HG02623 (cell line): ENCODE results near the gene ERC1.
"Not testable (repeated sequence)": the region's sequence is repeated elsewhere in the genome, so short reads cannot be mapped to it uniquely, and the experiment has no call there.

Source experiments
- ATAC-seq: cut with Tn5 transposase; IDR thresholded peaks from one replicate; pipeline ENCODE4 v1.9.1; 2021; ENCODE audit warnings: moderate library complexity; ENCODE audit not compliant: unreplicated experiment

ERC1 gene

DNA sequence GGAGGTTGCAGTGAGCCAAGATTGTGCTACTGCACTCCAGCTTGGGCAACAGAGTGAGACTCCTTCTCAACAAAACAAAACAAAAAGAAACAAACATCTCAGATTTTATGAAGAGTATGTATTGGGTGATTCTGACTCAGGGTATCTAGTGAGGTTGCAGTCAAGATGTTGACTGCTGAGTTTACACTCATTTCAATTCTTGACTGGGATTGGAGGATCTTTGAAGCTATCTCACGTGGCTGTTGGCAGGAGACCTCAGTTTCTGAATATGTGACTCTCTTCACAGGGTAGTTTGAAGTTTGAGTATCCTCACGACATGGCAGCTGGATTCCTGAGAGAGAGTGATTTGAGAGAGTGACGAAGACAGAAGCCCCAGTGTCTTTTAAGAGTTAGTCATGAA lies 29.4 kb downstream of the ERC1 start:
- no peak for ATAC-seq

DNA sequence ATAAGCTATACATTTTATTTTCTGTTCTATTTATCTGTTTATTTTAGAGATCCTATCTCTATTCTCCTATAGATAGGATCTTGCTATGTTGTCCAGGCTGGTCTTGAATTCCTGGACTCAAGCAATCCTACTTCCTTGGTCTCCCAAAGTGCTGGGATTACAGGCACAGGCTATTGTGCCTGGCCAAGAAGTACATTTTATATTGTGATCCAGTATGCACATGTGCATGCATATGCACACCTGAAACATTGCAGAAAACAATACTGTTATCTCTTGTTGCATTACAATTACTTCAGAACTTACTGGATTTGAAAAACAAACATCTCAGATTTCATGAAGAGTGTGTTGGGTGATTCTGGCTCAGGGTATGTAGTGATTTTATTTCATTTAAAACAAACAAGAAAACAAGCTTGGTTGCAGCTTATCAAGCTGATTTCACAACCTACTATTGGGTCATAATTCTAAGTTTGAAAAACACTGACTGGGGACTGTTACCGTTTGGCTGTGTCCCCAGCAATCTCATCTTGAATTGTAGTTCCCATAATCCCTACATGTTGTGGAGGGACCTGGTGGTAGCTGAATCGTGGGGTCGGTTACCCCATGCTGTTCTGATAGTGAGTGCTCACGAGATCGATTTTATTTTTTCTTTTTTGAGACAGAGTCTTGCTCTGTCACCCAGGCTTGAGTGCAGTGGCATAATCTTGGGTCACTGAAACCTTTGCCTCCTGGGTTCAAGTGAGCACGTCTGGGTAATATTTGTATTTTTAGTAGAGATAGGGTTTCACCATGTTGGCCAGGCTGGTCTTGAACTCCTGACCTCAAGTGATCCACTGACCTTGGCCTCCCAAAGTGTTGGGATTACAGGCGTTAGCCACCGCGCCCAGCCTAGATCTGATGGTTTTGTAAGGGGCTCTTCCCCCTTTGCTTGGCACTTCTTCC lies 31.3 kb downstream of the ERC1 start:
- ATAC-seq, result no peak

DNA sequence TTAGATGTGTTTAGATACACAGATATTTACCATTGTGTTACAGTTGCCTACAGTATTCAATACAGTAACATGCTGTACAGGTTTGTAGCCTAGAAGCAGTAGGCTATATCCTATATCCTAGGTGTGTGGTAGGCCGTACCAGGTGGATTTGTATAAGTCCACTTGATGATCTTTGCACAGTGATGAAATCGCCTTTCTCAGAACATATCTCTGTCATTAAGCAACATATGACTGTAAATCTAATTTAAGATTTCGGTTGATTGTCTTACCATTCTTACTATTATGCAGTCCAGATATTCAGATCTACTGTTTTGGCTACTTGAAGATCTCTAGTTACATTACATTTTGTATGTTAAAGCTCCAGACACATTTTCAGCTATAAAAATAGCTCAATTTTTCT lies 39.8 kb downstream of the ERC1 start:
- ATAC-seq, result no peak

DNA sequence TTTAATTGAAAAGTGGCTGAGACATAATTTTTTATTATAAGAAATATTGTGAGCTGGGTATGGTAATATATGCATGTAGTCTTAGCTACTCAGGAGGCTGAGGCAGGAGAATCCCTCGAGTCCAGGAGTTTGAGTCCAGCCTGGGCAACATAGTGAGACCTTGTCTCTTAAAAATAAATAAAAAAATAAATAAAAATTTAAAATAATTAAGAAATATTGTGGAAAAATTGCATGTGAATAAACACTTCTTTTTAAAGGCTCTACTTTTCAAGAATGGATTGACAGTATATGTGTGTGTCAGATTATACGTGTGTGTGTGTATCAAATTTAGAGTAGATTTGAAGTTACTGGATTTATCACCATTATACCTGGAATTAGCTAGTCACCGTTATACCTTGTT lies 43.2 kb downstream of the ERC1 start:
- ATAC-seq, result no peak

DNA sequence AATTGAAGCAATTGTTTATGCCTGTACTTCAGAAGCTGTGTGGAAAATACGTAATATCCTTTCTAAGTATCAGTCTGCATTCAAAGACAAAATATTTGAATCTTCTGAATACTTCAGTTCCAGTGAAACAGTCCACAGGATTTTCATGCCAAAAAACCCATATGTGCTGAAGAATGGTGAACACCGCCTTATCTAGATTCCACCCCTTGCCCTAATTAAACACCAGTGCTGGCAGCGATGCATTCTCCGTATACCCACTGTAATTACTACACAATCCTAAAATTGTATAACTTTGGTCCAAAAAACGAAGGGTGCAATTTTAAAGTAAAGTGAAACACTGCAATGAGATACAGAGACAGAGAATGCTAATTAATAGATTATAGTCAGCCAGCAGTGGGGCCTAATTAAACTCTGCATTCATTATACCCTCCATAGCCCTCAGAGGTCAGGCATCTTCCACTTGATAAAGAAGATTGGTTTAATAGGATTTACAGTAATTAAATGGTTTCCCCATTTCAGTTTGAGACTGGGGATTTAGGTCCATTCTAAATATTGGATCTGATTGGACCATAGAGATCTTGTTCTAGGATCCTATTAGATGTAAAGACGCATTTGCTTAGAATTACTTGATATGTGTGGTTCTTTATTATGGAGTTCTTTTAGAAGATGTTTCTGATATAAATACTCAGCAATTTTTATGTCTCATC lies 43.9 kb downstream of the ERC1 start:
- ATAC-seq, result no peak

DNA sequence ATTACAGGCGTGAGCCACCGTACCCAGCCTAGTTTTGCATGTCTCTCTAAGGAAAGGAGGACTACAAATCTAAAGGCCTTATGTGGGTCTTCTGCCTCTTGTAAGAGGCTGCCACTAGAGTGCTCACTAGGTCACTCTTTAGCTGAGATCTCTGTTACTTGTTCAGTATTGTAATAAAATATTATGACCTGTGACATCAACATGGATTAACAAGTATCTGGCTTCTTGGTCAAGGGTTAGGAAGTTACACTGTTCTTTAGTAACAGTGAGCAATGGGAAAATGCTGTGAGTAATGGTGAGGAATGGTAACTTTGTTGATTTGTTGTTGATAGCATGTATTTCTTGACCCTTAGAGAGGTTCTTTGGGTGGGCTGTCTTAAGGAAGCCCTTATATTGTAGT lies 50.5 kb downstream of the ERC1 start:
- ATAC-seq, result no peak

DNA sequence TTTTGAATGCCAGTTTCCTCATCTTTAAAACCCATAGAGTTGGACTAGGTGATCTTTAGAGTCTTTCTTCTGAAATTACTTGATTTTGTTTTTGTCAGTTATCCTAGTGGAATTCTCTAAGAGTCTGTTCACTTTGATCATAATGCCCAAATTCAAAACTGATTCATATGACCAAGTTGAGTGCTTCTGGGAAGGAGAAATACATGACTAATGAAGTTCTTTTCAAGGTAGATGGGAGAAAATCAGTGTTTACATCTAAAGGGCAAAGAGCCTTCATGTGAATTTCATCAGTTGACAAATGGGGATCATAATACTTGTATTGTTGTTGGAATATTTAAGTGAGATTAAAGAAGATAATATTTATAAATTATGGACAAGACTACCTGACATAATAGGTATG lies 53.2 kb downstream of the ERC1 start:
- ATAC-seq, result no peak

DNA sequence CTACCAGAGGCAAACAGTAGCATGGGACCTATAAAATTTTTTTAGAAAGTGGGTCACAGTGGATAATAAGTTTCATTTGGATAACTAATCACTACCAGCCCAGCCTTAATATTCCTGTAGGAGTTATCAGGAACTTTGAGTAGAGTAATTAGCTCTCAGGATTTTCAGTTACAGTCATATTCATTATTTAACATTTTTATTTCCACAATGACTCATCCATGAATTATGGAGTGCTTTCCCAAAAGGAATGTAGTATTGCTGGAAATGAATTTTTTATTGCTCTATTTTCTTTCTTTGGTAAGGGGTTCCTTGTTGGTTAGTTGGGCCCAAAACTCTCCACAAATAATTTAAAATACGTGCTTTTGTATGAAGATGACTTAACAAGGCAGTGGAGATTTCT lies 53.7 kb downstream of the ERC1 start:
- no peak for ATAC-seq

DNA sequence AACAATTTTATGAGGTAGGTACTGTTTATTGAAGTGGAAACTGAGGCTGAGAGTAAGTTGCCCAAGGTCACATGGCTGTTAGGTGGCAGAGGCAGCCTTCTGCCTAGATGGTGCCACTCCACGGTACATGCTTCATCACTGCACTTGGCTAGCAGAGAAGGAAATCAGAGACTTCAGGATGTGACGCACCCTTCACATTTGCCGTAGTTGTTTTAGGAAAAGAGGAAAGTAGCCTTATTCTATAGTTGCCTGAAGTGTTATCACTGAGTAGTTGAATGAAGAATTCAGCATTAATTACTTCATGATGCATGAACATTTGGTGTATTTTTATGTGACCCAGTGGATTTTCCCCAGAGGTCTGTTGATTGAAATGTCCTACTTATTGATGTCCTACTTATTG lies 55.7 kb downstream of the ERC1 start:
- no peak for ATAC-seq

DNA sequence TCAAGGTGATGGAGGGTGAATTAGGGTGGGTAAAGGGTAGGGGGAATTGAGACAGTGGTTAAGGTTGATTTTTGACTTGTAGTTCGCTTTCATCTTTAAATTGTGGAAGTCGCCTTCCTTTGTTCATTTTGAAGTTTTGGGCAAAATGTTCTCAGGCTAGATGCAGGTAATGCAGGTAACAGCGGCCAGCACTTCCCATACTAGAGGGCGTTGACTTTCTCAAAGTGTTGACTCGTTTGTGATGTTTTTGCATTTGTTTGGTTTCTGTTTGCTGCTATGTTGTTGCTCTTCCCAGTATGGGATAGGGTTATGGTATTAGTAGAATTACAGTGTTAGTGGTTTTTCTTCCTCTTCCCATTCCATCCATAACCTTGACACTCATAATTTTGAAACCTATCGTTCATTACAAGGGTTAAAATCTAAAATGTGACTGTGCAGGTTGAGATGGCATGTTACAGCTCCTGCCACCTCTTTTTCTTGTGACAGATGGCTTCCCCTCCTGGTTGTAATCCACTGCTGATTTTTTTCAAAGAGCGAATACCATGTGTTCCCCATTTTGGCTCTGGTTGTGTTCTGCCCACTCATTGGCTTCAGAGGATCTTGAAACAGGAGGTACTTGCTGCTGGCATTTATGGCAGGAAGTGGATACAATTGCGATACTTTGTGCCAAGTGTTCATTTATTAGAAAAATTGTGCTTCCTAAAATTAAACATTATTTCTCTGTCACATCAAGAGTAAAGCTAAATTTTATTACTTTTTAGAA lies 57.1 kb downstream of the ERC1 start:
- ATAC-seq, result no peak

DNA sequence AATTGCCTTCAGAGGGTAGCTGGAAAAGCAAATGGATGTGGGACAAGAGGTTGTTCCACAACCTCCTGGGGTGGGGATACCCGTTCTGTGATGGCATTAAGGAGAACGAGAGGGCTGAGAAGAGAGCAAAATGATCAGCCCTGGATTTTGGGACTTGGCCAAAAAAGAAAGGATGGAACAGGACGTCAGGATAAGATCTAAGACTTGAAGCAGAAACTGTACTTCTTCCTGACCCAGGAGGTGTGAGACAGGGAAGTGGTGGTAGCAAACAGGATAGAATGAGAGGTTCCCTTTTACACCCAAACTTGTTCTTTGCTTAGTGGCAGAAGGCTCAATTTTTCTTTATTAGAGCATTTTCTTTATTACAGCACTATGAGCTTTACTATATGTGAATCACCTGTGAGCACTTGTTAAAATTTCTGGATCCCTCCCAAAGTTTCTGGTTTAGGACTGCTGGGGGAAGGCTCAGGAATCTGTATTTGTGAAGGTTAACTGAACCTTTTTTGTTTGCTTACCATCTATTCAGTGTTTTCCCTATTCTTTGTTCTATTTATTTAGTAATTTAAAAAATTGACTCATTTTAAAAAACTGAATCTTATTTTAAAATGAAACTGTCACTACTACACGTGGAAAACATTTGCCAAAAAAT lies 59.2 kb downstream of the ERC1 start:
- ATAC-seq, result no peak

DNA sequence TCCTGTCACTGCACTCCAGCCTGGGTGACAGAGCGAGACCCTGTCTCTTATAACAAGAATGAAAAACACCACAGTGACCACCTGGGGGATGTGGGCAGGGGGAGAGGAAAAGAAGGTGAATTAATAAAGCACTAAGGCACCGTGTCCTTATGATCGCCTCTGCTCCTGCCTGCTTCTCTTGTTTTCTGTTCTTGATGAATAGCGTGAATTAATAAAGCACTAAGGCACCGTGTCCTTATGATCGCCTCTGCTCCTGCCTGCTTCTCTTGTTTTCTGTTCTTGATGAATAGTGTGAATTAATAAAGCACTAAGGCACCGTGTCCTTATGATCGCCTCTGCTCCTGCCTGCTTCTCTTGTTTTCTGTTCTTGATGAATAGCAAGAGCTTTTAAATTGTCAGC lies 60.6 kb downstream of the ERC1 start:
- not testable (repeated sequence) for ATAC-seq

DNA sequence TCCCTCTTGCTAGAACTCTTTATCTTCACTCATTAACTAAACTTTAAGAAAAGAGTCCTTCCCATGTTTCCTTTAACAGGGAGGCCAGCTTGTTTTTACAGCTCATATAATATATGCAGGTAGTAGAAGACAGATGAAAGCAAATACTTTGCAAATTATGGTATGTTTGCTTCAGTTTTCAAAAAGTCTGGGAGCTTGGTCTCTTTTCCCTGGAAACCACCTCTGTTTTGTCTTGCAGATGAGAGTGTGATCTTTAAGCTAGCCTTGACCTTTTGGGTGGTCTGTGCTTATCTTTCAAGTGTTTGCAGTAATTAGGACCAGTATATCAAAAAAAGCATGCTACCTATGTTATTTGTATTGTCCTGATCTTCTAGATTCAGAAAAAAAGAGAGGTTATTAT lies 62.7 kb downstream of the ERC1 start:
- no peak for ATAC-seq

DNA sequence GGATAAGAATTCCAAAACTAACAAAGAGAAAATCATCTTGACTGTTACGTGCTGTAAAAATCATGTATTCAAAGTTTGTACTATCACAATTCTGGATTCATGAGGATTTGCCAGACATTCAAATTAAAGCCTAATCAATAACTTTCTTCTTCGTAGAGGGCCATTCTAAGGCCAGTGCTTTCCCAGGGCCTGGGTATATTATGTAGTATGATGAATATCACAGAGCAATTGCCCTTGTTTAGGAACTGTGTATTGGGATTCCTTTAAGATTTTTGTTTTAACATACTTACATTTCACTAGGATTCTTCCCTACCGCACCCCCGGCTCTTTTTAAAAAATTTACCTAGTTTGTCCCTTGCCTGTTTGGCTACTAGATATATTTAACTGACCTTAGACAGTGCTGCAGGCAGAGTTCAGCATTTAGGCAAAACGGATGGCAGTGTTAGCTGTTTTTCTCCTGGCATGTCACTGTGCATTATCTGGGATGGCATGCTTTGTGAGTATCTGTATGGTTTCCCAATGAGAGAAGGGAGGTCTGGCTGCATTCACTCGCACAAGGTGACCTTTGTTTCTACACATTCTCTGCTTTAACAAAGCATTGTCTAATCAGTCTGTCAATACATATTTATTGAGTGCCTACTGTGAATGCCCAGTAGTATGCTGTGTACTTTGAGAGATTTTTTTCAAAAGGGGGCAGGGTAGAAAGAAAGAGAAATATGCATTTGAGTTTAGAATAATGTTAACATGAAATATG lies 63.3 kb downstream of the ERC1 start:
- no peak for ATAC-seq

DNA sequence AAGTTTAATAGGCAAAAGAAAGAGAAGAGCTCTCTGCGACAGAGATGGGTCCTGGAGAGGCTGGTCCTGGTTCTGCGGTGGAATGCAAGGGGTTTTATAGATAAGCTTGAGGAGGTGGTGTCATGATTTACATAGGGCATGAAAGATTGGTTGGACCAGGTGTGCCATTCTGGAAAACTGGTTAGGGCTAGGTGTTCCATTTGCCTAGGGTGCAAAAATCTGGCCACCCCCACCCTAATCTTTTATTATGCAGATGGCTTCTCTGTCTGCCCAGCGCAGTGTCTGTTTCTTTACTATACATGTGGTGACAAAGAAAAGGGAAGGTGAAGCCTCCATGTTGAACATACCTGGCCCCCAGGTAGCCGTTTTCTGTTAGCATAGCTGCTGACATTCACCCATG lies 65.4 kb downstream of the ERC1 start:
- ATAC-seq, result no peak

DNA sequence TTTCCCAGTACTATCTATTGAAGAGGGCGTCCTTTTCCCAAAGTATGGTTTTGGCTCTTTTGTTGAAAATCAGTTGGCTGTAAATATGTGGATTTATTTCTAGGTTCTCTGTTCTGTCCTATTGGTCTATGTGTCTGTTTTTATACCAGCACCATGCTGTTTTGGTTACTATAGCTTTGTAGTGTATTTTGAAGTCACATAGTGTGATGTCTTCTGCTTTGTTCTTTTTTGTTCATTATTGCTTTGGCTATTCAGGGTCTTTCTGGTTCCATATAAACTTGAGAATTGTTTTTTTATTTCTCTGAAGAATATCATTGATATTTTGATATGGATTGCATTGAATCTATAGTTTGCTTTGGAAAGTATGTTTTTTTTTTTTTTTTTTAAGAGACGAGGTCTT lies 67.4 kb downstream of the ERC1 start:
- ATAC-seq, result no peak

DNA sequence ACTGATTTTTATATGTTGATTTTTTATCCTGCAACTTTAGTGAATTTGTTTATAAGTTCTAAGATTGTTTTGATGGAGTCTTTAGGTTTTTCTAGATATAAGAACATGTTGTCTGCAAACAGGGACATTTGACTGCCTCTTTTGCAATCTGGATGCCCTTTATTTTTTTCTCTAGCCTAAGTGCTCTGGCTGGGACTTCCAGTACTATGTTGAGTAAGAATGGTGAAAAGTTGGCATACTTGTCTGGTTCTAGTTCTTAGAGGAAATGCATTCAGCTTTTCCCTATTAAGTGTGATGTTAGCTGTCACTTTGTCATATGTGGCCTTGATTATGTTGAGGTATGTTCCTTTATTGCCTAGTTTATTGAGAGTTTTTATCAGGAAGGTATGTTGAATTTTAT lies 68.1 kb downstream of the ERC1 start:
- ATAC-seq, result no peak

DNA sequence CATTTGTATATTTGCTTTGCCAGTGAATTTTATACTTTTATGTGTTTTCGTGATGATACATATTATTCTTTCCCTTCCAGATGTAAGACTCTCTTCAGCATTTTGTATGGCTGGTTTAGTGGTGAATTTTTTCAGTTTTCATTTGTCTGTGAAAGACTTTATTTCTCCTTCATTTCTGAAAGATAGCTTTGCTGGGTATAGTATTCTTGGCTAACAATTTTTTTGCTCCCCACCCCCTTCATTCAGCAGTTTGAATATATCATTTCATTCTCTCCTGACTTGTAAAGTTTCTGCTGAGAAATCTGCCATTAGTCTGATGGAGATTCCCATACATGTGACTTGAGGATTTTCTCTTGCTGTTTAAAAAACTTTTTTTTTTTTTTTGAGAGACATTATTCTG lies 72.8 kb downstream of the ERC1 start:
- ATAC-seq, result no peak

DNA sequence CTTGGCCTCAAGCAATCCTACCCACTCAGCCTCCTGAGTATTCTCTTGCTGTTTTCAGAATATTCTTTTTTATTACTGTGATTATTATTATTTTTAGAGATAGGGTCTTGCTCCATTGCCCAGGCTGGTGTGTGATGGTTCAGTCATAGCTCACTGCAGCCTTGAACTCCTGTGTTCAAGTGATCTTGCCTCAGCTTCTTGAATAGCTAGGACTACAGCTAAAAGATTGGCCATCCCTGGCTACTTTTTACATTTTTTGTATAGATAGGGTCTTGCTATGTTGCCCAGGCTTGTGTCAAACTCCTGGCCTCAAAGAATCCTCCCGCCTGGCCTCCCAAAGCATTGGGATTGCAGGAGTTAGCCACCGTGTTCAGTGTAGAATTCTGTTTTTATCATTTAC lies 73.3 kb downstream of the ERC1 start:
- ATAC-seq, result no peak

DNA sequence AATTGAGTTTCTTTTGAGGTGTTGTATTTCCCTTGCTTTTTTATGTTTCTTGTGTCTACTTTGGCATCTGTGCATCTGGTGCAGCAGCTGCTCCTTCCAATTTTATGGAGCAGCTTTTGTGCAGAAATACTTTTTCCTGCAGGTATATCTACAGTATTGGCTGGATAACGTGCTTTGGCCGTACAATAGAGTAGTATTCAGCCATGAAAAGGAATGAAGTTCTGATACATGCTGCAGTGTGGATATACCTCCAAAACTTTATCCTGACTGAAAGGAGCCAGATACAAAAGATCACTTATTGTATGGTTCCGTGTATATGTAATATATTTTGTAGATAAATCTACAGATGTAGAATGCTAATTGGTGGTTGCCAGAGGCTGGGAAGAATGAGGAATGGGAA lies 74.6 kb downstream of the ERC1 start:
- no peak for ATAC-seq
